ENCODE data around the gene SLC35B2.

SLC35B2 gene

GRCh38 chr6:44224029-44224964, 33.0 kb downstream of the SLC35B2 start:
- DNase-seq (ENCODE audit: low read depth in 3 of 3, low spot score in 1 of 3): no peak

GRCh38 chr6:44223319-44224028, 33.9 kb downstream of the SLC35B2 start, which contains the start of gene SLC29A1:
SLC29A1 (plus strand) TSS chr6:44223595; CDS start chr6:44227314, 3,719 bp downstream.
- DNase-seq (ENCODE audit: low read depth in 3 of 3, low spot score in 1 of 3): peak; percentile 54 to 83 (median 60)

GRCh38 chr6:44222486-44223318, 34.6 kb downstream of the SLC35B2 start:
- no peak for DNase-seq (ENCODE audit: low read depth in 3 of 3, low spot score in 1 of 3)

- DNase-seq (ENCODE audit: low read depth in 3 of 3, low spot score in 1 of 3): no peak
These were observed 35.4 kb downstream of the SLC35B2 start for GRCh38 chr6:44221961-44222335.

GRCh38 chr6:44221291-44221960, 35.9 kb downstream of the SLC35B2 start:
- peak; percentile 53 to 57 (median 54) for DNase-seq (ENCODE audit: low read depth in 3 of 3, low spot score in 1 of 3)

- DNase-seq (ENCODE audit: low read depth in 3 of 3, low spot score in 1 of 3): no peak
These were observed 36.4 kb downstream of the SLC35B2 start for GRCh38 chr6:44220913-44221290.

- no peak for DNase-seq (ENCODE audit: low read depth in 3 of 3, low spot score in 1 of 3)
These were observed 37.2 kb downstream of the SLC35B2 start for GRCh38 chr6:44219815-44220784.

GRCh38 chr6:44219053-44219814, 38.1 kb downstream of the SLC35B2 start:
- no peak for DNase-seq (ENCODE audit: low read depth in 3 of 3, low spot score in 1 of 3)

GRCh38 chr6:44217332-44218143, 39.8 kb downstream of the SLC35B2 start:
- DNase-seq (ENCODE audit: low read depth in 3 of 3, low spot score in 1 of 3): no peak

- DNase-seq (ENCODE audit: low read depth in 3 of 3, low spot score in 1 of 3): no peak
These were observed 40.5 kb downstream of the SLC35B2 start, which contains the start of gene MYMX for GRCh38 chr6:44216677-44217331. MYMX (plus strand) TSS chr6:44216926; CDS start chr6:44217472, 546 bp downstream.

GRCh38 chr6:44214307-44214706, 43.0 kb downstream of the SLC35B2 start:
- no peak for DNase-seq (ENCODE audit: low read depth in 3 of 3, low spot score in 1 of 3)

GRCh38 chr6:44211284-44211683, 46.0 kb downstream of the SLC35B2 start:
- DNase-seq (ENCODE audit: low read depth in 3 of 3, low spot score in 1 of 3): no peak

- no peak for DNase-seq (ENCODE audit: low read depth in 3 of 3, low spot score in 1 of 3)
These were observed 49.4 kb downstream of the SLC35B2 start for GRCh38 chr6:44207966-44208365.
